Lower leg skin (tissue), 3 donors: ENCODE results near the gene ATXN1L.
"Not testable (repeated sequence)": the region's sequence is repeated elsewhere in the genome, so short reads cannot be mapped to it uniquely, and the experiment has no call there.

Experiments
- POLR2A ChIP-seq, 2 donors: fragments of 450-650 bp; IDR thresholded peaks; one replicate each; pipeline ENCODE4 v1.6.1; 2016 to 2017; ENCODE audit warnings: antibody characterized with exemption in 2 of 2, mild to moderate bottlenecking in 1 of 2, moderate library complexity in 1 of 2
- TF ChIP-seq, protein P1 (sequence below), 3 donors: fragments of 450-650 bp; IDR thresholded peaks; one replicate each; pipeline ENCODE4 v1.5.1; 2016; ENCODE audit warnings: antibody characterized with exemption in 3 of 3, mild to moderate bottlenecking in 3 of 3, moderate library complexity in 2 of 3

- TF ChIP-seq, protein P1, sequence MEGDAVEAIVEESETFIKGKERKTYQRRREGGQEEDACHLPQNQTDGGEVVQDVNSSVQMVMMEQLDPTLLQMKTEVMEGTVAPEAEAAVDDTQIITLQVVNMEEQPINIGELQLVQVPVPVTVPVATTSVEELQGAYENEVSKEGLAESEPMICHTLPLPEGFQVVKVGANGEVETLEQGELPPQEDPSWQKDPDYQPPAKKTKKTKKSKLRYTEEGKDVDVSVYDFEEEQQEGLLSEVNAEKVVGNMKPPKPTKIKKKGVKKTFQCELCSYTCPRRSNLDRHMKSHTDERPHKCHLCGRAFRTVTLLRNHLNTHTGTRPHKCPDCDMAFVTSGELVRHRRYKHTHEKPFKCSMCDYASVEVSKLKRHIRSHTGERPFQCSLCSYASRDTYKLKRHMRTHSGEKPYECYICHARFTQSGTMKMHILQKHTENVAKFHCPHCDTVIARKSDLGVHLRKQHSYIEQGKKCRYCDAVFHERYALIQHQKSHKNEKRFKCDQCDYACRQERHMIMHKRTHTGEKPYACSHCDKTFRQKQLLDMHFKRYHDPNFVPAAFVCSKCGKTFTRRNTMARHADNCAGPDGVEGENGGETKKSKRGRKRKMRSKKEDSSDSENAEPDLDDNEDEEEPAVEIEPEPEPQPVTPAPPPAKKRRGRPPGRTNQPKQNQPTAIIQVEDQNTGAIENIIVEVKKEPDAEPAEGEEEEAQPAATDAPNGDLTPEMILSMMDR (IDR thresholded peaks at IDR 0.05) = not testable (repeated sequence)
- TF ChIP-seq POLR2A (IDR thresholded peaks at IDR 0.05) = not testable (repeated sequence)
Observed at GRCh38 chr16:71810155-71810530, 35.6 kb upstream of the ATXN1L start.
